GM19468 (cell line): ENCODE measurements around the gene RPA3.

Experiments used
- ATAC-seq: cut with Tn5 transposase; IDR thresholded peaks from one replicate; pipeline ENCODE4 v1.9.1; 2021; ENCODE audit warnings: mild to moderate bottlenecking, moderate library complexity, moderate number of reproducible peaks; ENCODE audit not compliant: unreplicated experiment; ENCODE audit errors: extremely low read depth

Gene RPA3

GRCh38 chr7:7718492-7718891 is at the start of gene RPA3:
RPA3 (minus strand) TSS chr7:7718607; CDS start chr7:7640418, 78,189 bp downstream.
- no peak for ATAC-seq

- ATAC-seq: no peak
Observed at GRCh38 chr7:7766671-7767070, 48.3 kb upstream of the RPA3 start.

GRCh38 chr7:7765422-7765821 is 47.0 kb upstream of the RPA3 start:
- peak; percentile 24 for ATAC-seq

GRCh38 chr7:7764520-7765396 is 46.4 kb upstream of the RPA3 start:
- ATAC-seq: no peak

GRCh38 chr7:7761974-7762779 is 43.8 kb upstream of the RPA3 start:
- peak; percentile 61 for ATAC-seq

- ATAC-seq: no peak
Observed at GRCh38 chr7:7761340-7761973, 43.0 kb upstream of the RPA3 start.

- ATAC-seq: no peak
Observed at GRCh38 chr7:7757576-7757975, 39.2 kb upstream of the RPA3 start.

- no peak for ATAC-seq
Observed at GRCh38 chr7:7756577-7756976, 38.2 kb upstream of the RPA3 start.

- ATAC-seq: no peak
Observed at GRCh38 chr7:7751243-7752092, 33.1 kb upstream of the RPA3 start.

GRCh38 chr7:7750571-7751242 is 32.3 kb upstream of the RPA3 start:
- ATAC-seq: no peak

- ATAC-seq: no peak
Observed at GRCh38 chr7:7746458-7746857, 28.1 kb upstream of the RPA3 start.

- no peak for ATAC-seq
Observed at GRCh38 chr7:7745966-7746365, 27.6 kb upstream of the RPA3 start.

GRCh38 chr7:7745258-7745657 is 26.9 kb upstream of the RPA3 start:
- no peak for ATAC-seq

- no peak for ATAC-seq
Observed at GRCh38 chr7:7742223-7742622, 23.8 kb upstream of the RPA3 start.

GRCh38 chr7:7740037-7740355 is 21.6 kb upstream of the RPA3 start:
- ATAC-seq: no peak

GRCh38 chr7:7739204-7740036 is 21.0 kb upstream of the RPA3 start:
- ATAC-seq: no peak

- no peak for ATAC-seq
Observed at GRCh38 chr7:7738622-7739021, 20.2 kb upstream of the RPA3 start.

GRCh38 chr7:7738177-7738576 is 19.8 kb upstream of the RPA3 start:
- ATAC-seq: no peak

GRCh38 chr7:7737674-7738073 is 19.3 kb upstream of the RPA3 start:
- ATAC-seq: no peak
